ENCODE data around the gene EME1.
"Not testable (repeated sequence)": the region's sequence is repeated elsewhere in the genome, so short reads cannot be mapped to it uniquely, and the experiment has no call there.

Gene EME1

DNA sequence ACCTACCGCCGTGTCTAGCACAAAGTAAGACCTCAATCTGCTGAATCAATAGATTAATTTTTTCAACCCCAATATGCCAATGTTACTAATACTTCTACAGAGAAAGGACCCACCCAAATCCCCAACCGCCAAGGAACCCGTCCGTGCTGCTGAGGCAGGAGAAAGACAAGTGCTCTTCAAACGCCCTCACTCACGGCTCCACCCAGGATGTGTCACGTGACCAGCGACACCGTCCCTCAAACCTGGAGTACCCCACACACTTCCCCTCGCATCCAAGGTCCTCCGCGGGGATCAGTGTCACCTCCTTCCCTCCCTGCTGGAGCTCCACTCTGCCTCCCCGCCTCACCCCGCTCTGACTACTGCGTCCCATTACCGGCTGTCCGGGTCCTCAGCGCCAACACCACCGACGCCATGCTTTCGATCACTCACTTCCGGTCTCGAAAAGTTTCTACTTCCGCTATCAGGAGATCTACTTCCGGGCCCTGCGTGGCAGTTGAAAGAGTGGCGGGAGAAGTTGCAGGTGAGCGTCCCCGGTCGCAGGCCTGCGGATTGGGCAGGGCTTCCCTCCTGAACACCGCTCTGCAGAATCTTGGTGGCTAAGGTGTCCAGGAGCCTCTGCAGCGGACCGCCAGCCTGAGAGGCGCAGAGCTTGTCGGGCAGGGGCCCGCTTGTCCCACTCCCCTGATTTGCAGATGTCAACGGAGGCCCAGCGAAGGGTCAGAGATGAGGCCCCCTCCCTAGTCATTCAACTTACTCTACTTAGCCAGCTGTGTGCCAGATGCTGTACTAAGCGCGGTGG, at the start of gene EME1, which contains the start of gene MRPL27:
TSS of gene EME1 (plus strand) at position 472 of the 799 bp plus-strand sequence. CDS start 1,980 bp downstream, outside the sequence.
TSS of gene MRPL27 (minus strand) at position 427 of the 799 bp plus-strand sequence. CDS start at position 413, 14 bp downstream.
- peak; percentile 89 for DNase-seq

- DNase-seq = no peak
Measured at GRCh38 chr17:50325906-50326305, 47.1 kb upstream of the EME1 start.

GRCh38 chr17:50326831-50327364, 46.1 kb upstream of the EME1 start:
- DNase-seq = no peak

DNA sequence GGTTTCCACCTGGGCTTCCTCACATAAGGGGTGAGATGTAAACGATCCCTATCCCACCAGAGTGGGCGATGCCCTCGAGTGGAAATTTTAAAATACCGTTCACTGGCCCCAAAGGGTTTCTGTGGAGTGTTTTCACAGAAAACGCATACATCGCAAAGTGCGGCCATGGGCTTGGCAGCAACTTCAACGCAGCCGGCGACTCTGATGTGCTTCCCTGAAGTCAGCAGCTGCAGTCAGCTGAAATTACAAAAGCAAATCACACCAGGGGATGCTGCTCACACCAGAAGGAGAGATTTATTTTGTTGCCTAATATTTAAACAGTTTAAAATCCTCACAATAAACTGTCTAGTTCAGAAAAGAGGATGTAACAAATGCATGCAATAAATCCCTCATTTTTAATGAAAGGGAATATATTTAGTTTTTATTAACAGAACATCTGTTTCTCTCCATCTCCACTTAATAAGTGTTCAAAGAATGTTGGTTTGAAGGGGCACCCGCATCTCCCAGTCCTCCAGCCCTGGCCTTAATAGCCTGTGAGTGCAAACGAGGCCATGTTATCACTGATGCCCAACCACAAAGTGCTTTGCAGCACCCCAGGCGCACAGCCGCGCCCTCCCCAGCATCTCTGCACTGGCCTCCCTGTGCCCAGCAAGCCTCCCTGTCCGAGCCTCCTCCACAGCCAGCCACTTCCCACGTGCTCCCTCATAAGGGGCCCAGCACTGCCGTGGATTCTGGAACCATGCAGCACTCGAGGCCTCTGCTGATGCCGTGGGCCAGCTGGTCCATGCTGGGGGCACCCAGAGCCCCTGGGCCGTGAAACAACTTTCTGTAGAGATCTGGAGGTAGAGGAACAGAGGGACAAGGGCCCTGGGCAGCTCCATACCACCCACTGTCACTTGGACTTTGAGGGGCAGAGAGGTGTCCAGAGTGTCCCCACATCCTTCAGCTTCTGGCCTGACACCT, 44.4 kb upstream of the EME1 start:
- DNase-seq = no peak

DNA sequence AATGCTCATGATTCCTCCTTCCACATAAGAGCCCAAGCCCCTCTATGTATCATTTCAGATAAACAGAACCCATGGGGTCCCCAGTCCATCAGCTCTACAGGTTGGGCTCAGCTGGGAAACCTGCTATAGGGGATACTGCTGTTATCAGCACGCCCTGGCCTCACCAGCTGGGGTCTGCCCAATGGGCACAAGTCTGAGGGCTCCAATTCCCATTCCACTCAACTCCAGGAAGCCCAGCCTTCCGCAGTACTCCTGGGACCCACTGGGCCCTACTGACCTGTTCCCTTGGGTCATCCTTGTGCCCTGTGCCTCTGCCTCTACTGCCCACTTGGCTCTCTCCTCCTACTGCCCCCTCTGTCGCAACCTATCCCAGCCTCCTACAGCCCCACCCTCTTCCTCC, 43.3 kb upstream of the EME1 start:
- no peak for DNase-seq

GRCh38 chr17:50330151-50330775, 42.8 kb upstream of the EME1 start:
- no peak for DNase-seq

DNA sequence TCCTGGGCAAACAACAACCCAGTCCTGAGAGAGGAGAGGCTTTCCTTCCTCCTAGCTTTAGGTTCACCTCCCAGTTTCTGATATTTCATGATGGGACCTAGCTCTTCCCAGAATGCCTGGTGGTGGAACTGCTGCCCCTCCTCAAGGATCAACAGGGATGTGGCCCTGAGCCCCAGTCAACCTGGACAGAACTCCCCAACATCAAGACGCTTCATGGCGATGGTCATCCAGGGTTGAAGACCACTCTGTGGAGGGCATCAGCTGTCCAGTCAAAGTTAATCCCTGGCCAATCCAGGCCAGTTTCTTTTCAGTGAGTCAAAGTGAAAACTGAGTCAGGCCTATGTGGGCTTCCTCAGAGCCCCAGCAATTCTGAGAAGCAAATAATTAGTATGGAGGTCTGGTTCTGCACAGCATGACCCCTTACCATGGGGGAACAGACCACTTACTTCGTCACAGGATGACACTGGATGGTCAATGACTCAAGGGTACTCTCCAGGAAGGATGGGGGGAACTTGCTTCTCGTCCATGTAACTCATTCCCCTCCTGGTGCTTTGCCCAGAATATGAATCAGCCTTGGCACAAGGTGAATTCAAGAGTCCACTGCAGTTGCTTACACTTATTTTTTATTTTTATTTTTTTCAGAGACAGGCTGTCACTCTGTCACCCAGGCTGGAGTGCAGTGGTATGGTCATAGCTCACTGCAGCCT, 41.8 kb upstream of the EME1 start:
- no peak for DNase-seq

DNA sequence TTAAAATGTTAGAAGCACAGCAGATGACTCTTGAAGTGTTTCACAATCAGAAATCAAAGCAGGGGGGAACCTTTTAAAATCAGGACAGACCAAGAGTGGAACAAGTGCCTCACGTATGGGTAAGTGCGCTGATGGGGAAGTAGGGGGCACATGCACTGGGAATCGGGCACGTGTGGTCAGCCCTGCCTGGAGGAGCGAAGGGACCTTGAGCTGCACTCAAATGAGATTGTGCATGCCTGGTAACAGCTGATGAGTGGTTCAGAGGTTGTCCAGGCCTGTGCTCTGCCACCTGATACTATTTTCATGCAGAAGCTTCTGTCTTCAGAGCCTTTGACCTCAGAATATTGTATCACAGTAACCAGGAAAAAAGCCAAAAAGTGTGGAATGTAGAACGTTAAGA, 40.8 kb upstream of the EME1 start:
- no peak for DNase-seq

DNA sequence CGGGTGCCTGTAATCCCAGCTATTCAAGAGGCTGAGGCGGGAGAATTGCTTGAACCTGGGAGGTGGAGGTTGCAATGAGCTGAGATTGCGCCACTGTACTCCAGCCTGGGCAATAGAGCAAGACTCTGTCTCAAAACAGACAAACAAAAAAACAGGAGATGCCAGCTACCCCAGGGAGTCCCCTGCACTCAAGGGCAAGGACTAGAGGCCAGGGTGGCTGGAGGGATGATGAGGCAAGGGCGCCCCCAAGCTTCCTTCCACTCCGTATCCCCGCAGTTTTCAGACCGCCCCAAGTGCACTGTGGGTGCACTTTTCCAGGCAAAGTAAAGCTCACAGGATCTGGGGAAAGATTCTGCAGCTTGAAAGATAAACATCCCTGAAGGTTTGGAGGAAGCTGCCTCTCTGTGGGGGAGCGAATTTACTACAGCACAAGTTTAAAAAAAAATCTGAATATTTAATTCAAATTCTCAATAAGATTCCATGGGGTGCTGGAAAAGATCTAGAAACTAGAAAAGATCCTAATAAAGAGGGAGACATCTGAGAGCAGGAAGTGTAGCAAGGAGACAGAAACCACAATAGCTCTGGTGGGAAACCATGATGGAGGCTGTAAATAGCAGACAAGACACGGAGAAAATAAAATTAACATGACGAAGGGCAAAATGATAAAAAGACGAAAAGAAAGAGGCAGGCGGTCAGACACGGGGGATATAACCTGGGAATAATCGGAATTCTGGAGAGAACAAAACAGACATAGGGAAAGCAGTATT, 39.6 kb upstream of the EME1 start:
- not testable (repeated sequence) for DNase-seq

DNA sequence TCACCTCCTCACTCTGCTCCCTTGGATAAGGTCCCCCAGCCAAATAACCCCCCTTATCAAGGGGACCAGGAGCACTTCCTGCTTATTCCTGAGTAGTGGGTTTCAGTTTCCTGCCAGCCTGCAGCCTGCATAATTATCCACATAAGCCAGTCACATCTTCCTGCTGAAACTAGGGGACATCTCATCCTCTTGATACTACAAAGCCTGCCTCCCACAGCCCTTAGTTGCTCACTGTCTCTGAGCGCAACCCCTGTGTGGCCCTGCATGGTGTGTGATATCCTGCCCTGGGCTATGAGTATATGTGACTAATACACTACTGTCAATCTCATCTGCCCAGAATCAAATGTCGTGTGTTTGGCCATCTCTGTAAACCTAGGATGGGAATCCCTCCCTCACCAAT, 35.1 kb upstream of the EME1 start:
- DNase-seq = no peak

- DNase-seq = no peak
Measured at GRCh38 chr17:50338645-50339044, 34.4 kb upstream of the EME1 start.

DNA sequence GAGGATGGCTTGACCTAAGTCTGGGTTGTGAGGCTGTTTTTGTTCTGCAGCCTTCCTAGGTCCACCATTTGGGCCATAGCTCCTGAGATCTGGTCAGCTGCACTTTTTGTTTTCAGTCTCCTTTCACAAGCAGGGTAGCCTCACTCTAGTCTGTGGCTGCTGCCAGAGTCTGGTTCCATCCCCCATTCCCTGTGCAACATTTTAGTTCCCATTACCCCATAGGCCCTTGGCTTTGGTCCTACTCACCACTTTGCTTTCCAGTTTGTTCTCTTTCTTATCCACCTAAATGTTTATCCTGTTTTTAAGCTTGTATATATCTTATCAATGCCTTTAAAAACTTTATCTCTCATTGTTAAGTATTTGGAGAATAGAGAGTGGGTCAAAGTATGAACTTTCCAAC, 33.6 kb upstream of the EME1 start:
- no peak for DNase-seq

DNA sequence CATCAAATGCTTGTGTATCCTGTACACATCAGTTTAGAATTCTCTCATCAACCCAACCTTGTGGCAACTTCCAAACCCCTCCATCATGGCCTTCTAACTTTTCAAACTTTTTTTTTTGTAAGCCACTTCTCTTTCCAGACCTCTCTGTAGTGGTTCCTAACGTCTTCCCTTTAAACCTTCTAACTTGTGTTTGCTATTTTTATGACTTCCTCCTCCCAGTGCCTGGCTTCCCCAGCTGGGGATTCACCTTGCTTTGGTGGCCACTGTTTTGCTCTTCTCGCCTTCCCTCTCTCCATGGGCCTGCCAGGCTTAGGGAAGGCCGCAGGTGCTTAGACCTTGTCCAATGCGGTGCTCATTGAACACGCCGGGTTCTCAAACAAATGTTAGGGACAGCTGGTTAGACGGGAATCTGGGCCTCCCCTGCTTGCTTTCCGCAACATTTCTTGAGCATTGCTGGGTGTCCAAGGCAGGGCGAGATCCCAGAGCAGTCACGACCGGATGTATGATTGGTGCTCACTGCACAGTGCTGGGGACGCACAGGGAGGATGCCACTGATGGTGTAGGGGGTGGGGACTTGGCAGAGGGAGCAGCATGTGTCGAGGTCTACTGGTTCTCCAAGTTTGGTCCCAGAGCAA, 28.2 kb upstream of the EME1 start:
- DNase-seq = no peak

DNA sequence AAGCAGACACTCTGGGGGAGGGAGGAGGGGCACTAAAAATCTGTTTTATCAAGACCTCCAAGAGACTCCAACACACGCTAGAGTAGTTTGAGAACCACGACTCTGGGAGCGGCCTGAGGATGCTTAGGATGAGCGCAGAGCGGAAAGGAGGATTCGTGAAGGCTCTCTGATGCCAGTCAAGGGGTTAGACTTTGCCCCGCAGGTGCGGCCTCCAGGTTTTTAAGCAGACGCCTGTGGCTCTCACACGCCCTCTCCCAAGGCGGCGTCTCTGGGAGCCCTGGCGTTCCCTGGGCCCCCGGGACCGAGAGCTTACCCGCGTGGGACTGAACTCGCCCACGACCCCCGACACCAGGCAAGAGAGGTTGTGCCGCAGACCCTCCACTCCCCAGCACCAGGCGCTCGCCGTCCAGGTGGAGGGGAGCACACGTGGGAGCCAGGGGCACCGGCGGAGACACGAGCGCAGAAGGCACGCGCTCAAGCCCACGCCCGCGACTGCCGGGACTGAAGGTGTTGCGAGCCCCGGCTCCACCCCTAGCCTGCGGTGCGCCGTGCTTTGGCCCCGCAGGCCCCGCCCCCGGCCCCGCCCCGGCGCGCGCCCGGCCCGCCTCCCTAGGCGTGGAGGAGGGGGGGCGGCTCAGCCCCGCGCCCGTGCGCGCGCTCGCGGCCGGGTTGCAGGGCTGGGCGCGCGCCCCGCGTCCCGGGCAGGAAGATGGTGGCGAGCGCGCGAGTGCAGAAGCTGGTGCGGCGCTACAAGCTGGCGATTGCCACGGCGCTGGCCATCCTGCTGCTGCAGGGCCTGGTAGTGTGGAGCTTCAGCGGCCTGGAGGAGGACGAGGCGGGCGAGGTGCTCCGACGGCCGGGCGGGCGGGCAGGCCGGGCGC, 27.4 kb upstream of the EME1 start, which contains the start of gene XYLT2:
TSS of gene XYLT2 (plus strand) at position 695 of the 881 bp plus-strand sequence. CDS start at position 710, 15 bp downstream.
- DNase-seq = peak; percentile 94

DNA sequence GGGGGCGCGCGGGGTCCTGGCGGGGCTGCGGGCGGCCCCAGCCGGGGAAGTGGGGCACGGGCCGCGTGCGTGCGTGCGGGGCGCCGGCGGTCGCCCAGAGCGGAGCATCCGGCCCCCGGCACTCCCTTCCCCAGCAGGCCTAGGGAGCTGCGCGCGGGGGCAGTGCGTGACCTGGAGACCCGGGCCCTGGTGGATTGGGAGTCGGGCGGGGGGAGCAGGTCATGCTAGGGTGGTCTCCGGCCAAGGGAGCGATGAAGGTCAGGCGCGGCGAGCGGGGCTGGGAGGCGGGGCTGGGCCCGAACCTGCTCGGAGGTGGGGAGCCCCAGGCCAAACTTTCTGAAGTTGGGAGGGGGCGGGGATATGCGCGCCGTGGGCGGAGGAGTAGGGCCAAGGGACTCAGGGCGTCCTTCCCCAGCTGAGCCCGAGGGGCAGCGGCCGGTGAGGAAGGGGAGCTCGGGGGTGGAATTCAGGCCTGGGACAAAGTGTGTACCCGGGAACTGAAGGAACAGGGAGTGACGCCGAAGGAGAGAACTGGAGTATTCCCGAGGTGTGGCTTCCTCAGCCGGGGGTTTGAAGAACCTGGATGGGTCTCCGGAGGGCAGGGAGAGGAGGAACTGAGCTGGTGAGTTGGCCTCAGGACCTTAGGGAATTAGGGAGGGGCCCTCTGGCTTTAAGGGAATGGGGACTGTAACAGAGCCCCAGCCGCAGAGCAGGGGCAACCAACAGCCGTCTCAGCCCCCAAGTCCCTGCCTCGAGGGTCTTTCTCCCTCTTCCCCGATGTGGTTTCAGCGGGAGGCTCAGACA, 26.5 kb upstream of the EME1 start:
- no peak for DNase-seq

DNA sequence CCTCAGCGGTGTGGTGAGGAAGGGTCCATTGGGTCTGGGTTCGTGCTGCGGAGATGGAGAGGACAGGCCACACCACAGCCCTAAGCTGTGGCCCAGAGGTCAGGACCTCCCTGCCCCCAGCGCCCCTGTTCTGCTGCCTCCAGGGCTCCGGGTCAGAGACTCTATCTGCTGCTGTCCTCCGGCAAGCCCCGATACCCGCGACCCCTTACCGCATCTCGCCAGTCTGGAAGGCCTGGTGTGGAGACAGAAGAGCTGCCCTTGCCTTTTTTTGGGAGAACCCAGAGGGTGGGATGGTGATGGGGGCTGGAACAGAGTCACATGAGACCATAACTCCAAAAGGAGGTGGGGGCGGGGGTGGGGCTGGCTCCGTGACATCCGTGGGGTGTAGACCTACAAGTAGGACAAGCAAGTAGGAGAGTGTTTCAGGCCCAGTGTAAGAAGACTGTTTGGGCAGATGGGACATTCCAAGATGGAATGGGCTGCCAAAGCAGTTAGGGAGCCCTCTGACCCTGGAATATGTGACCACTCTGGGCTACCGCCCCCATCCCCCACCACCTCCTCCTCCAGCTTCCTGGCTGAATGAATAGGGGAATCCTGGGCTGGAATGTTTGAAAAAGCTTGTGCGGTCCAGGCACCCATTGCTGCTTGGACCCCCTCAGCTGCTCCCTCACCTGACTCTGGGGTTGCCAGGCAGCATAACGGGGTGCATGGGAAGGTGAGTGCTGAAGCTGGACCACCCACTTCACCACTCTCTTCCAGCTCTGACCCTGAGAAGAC, 25.7 kb upstream of the EME1 start:
- no peak for DNase-seq

GRCh38 chr17:50347894-50348291, 25.1 kb upstream of the EME1 start:
- no peak for DNase-seq
